Smooth muscle cell of the brain vasculature (primary cell): ENCODE data around the gene TPM4.

ENCODE experiments used
- DNase-seq: peaks from one replicate; pipeline ENCODE4 v3.0.0-alpha.2; 2012; ENCODE audit warnings: low read depth, low spot score

The TPM4 gene

DNA sequence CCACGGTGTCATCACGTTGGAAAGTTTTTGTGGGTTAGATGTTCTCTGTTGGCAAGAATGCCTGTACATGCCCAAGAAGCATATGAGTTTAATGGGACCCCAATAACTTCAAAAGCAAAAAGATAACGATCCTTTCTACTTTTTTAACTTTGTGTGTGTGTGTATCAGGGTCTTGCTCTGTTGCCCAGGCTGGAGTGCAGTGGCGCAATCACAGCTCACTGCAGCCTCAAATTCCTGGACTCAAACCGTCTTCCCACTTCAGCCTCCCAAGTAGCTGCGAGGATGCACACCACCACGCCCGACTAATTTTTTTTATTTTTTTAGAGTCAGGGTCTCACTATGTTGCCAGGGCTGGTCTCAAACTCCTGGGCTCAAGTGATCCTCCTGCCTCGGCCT is 34.3 kb upstream of the TPM4 start:
- DNase-seq: no peak

DNA sequence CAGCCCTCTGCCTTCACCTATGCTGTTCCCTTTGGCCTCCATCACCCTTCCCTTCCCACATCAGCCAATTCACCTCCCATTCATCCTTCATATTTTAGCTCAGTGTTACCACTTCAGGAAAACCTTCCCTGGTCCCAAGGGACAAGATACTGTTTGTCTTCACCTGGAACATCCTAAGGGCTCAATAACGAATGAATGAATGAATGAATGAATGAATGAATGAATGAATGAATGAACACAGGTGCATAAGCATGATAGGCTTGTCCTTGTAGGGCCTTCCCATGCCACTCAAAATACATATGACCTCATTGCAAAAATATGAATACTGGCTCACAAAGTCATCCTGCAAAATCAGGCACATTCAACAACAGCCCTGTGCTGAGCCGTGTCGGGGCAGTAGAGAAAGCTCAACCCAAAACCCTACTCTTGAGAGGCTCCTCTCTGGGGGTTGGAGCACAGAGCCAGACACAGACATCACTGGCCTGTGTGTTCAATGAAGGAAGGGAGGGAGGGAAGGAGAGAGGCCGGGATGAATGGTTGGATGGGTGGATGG is 33.7 kb upstream of the TPM4 start:
- no peak for DNase-seq

- DNase-seq: no peak
These were observed 33.0 kb upstream of the TPM4 start for GRCh38 chr19:16043156-16043757.

DNA sequence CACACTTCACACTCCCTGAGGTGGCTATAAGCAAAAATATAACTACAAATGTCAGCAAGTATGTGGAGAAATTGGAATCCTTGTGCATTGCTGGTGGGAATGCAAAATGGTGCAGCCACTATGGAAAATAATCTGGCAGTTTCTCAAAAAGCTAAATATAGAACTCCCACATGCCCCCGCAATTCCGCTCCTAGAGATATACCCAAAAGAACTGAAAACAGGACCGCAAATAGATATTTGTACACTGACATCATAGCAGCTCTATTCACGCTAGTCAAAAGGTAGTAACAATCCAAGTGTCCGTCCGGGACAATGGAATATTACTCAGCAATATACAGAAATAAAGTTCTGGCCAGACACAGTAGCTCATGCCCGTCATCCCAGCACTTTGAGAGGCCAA is 31.5 kb upstream of the TPM4 start:
- DNase-seq: no peak

GRCh38 chr19:16045171-16045570 is 31.1 kb upstream of the TPM4 start:
- DNase-seq: no peak

DNA sequence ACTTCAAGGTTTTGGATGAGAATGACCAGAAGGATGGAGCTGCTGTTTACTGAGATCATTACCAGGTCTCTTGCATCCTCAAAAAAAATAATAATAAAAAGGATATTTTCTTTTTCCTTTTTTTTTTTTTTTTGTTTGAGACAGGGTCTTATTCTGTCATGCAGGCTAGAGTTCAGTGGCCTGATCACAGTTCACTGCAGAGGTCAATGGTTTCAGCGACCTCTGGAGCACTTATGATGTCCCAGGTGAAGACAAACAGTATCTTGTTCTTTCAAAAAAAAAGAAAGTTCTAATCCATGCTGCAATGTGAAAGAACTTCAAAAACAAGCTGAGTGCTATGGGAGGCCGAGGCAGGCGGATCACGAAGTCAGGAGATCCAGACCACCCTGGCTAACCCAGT is 30.4 kb upstream of the TPM4 start:
- DNase-seq: no peak

DNA sequence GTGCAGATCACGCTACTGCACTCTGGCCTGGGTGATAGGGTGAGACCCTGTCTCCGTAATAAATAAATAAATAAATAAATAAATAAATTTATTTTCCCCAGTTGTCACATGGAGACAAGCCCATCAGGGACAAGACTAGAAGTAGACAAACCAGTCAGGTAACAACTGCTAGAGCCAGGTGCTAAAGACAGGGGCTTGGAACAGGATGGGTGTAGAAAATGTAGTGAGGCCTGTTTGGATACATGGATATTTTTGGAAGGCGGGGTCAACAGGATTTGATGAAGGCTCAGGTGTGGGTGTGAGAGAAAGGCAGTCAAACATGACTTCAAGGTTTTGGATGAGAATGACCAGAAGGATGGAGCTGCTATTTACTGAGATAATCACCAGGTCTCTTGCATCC is 27.7 kb upstream of the TPM4 start:
- DNase-seq: no peak

DNA sequence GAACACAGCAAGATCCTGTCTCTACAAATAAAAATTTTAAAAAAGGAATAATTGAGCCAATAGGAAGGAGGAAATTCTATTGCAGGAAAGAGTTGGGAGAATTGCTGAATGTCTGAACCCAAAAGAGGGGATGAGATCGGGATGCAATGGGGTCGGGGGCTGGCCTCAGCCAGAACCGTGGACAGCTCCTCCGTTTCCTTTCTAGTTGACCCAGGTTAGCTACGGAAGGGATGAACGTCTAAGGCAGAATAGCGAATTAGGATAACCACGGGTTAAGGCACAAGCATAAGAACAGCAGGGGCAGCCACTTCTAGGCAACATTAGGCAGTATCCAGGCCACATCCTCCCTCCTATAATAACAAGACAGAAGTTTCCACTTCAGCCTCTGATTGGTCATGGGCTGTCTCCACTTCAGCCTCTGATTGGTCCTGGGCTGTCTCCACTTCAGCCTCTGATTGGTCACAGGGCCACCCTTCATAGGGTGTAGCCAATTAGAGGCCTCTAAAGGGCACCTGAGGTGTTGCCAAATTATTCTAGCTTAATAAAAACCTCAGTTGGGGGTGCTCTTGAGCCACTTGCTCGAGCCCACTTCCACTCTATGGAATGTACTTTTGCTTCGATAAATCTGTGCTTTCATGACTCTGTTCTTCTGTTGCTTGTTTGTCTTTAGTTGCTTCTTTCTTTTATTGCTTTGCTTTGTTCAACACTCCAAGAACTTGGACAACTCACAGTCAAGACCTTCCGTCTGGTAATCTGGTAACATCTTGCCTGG is 24.9 kb upstream of the TPM4 start:
- DNase-seq: no peak

- DNase-seq: no peak
These were observed 23.9 kb upstream of the TPM4 start for GRCh38 chr19:16052353-16052752.

GRCh38 chr19:16057062-16057461 is 19.2 kb upstream of the TPM4 start:
- DNase-seq: no peak

DNA sequence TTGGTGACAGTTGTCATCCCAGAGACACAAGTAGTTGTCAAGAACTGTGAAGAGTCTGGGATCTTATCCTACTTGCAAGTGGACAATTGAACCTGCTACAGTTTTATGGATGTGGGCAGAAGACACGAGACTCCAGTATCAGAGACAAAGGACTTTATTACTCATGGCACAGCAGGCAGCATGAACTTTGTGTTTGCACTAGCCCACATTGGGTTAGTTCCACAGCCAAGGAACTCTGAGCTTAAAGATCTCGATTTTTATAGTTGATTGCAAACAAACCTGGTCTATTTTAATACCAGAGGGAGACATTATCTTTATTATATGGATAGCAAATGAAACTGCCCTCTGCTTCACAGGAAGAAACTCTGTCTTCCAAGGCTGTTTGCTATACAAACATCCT is 16.0 kb upstream of the TPM4 start:
- no peak for DNase-seq

DNA sequence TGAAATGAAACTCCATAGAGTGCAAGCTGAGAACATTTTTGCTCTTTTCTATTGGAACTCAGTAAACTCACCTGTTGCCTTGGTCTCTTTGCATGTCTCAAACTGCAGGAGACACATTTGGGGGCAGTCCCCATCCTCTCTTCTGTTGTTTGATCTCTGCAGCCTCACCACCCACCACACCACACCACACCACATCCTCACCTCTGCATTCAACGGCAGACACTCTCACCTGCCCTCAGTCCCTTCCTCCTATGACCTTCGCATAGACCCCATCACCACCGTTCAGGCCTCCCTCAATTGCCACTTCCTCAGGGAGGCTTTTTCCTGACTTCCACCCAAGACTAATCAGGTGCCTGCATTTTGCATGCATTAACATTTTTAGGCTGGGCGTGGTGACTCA is 14.4 kb upstream of the TPM4 start:
- DNase-seq: no peak

DNA sequence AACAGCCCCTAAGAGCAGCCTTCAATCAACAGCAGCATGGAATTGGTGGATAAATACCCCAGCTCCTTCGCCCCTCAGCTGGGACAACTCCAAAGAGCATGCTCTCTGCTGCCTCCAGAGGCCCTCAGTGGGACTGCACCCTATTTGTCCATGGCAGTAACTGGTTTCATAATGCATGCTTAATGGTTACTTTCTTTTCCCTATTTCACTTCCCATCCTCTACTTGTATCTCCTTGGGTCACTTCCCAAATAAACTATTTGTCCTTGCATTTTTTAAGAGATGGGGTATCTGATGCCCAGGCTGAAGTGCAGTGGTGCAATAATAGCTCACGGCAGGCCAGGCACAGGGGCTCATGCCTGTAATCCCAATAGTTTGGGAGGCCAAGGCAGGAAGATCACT is 13.5 kb upstream of the TPM4 start:
- DNase-seq: no peak

GRCh38 chr19:16064209-16064889 is 11.9 kb upstream of the TPM4 start:
- no peak for DNase-seq

DNA sequence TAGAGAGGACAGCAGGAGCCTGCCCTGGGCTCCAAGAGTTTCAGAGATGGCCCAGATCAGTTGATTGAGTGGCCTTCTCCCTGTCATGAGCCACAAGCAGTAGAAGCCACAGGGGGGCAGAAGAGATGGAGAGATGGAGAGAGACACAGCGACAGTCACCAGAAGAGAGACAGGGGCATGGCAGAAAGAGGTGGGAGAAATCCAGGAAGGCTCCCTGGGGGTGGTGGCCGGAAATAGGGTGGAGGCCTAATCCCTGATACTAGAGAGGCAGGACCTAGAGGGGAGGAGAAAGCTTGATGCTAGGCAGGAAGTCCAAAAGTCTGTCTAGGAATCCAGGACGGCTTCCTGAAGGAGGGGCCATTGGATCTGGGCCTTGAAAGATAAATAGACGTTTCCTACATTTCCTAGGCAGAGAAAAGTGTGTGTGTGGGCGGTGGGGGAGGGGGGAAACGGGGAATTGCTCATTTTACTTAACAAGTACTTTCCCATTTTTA is 9.6 kb upstream of the TPM4 start:
- DNase-seq: no peak

GRCh38 chr19:16067205-16067938 is 8.9 kb upstream of the TPM4 start:
- no peak for DNase-seq

DNA sequence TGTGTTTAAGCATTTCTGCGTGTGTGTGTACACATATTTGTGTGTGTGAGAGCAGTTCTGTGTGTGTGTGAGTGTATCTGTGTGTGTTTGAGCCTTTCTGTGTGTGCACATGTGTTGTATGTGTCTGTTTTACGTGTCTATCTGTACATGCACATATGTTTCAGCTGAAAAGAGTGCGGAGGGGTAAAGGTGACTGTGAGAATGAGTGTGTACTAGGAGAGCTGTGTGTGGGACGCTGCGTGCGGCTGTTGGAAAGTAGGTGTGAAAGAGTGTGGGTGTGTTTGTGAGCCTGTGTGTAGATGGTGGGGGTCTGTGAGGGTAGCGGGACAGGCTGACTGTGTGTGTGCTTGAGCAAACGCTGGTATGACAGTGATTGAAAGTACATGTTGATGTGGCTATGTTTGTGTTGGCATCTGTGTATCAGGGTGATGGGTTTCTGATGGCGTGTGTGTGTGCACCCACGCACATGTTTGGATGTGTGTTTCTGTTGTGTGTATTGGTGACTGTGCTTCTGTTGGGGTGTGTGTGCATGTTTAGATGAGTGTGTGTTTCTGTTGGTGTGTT is 7.5 kb upstream of the TPM4 start:
- DNase-seq: no peak

DNA sequence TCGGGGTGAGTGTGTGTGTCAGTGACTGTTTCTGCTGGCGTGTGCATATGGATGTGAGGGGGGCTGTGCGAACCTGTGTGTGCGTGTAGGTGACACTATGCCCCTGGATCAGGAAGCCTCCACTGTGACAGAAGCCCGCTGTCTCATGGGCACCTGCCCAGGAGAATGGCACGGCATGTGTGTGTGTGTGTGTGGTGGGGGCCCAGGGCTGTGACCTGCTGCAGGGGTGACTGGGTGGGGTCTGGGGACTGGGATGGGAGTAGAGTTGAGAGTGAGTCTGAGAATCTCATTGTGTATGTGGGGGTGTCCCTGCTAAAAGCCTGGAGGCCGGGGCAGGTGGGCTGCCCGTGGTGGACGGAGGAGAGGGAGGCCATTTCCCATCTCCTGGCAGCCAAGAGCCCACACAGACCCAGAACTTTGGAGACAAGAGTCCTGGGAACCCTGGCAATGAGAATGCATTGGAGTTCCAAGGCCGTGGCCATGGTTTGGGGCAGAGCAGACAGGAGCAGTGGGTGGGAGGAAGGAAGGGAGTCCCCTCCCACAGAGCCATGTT is 6.4 kb upstream of the TPM4 start:
- no peak for DNase-seq

- no peak for DNase-seq
These were observed 5.8 kb upstream of the TPM4 start for GRCh38 chr19:16070366-16070990.

- DNase-seq: no peak
These were observed 5.1 kb upstream of the TPM4 start for GRCh38 chr19:16071072-16071691.
